Measurements from ENCODE around the gene CD164. TPM values are rescaled to one million over a fixed set of nuclear protein-coding genes. Genes with fewer than 3 reads are reported as not detected.

Gene CD164
- 258 and 262 TPM in 2 replicates for total RNA-seq
- long read RNA-seq, full-length matches to known transcripts: 1,726 of 1,775 reads
- long read RNA-seq, partial matches to known transcripts: 2 of 1,775 reads
- long read RNA-seq, other reads (novel, unspliced or antisense): 47 of 1,775 reads

- H3K36me3 Mint-ChIP-seq (ENCODE audit: insufficient read depth): peaks cover 11% of the 10 kb centered on the region
- peak within 1 kb of the TSS; percentile 90 for H3K4me3 Mint-ChIP-seq (ENCODE audit: low read depth)
- no peaks in the 10 kb centered on the region for H3K9me3 Mint-ChIP-seq (ENCODE audit: low read depth)
- H3K27ac Mint-ChIP-seq: peak within 1 kb of the TSS; percentile 100
- H3K4me1 Mint-ChIP-seq (ENCODE audit: low read depth): peaks cover 37% of the 10 kb centered on the region
- H3K27me3 Mint-ChIP-seq: no peaks in the 10 kb centered on the region
- peak; percentile 87 for DNase-seq (ENCODE audit: low spot score, unreplicated experiment)
- no peak for TF ChIP-seq CTCF (IDR thresholded peaks at IDR 0.05; ENCODE audit: unreplicated experiment)
Measured at GRCh38 chr6:109381747-109382575, at the start of gene CD164. CD164 (minus strand) TSS chr6:109382467; CDS start chr6:109382378, 89 bp downstream.

GRCh38 chr6:109429496-109429895 lies 47.2 kb upstream of the CD164 start:
- Mint-ChIP-seq H3K4me1 (ENCODE audit: low read depth) (peaks cover 6% of the 10 kb centered on the region), H3K27ac (no peak overlapping the region), H3K9me3 (ENCODE audit: low read depth) (no peaks in the 10 kb centered on the region), H3K4me3 (ENCODE audit: low read depth) (no peak overlapping the region), H3K27me3 (no peaks in the 10 kb centered on the region), H3K36me3 (ENCODE audit: insufficient read depth) (no peaks in the 10 kb centered on the region)
- no peak for TF ChIP-seq CTCF (IDR thresholded peaks at IDR 0.05; ENCODE audit: unreplicated experiment)
- DNase-seq (ENCODE audit: low spot score, unreplicated experiment): no peak

- H3K36me3 Mint-ChIP-seq (ENCODE audit: insufficient read depth): peaks cover 2% of the 10 kb centered on the region
- peaks cover 8% of the 10 kb centered on the region for H3K4me1 Mint-ChIP-seq (ENCODE audit: low read depth)
- DNase-seq (ENCODE audit: low spot score, unreplicated experiment): no peak
- no peaks in the 10 kb centered on the region for H3K9me3 Mint-ChIP-seq (ENCODE audit: low read depth)
- H3K27ac Mint-ChIP-seq: no peak overlapping the region
- no peaks in the 10 kb centered on the region for H3K27me3 Mint-ChIP-seq
- TF ChIP-seq CTCF (IDR thresholded peaks at IDR 0.05; ENCODE audit: unreplicated experiment): no peak
- no peak overlapping the region for H3K4me3 Mint-ChIP-seq (ENCODE audit: low read depth)
Measured at GRCh38 chr6:109428889-109429477, 46.7 kb upstream of the CD164 start.

GRCh38 chr6:109424946-109425345 lies 42.7 kb upstream of the CD164 start:
- no peak for DNase-seq (ENCODE audit: low spot score, unreplicated experiment)
- H3K9me3 Mint-ChIP-seq (ENCODE audit: low read depth): no peaks in the 10 kb centered on the region
- H3K4me3 Mint-ChIP-seq (ENCODE audit: low read depth): no peak overlapping the region
- peaks cover 4% of the 10 kb centered on the region for H3K4me1 Mint-ChIP-seq (ENCODE audit: low read depth)
- H3K27me3 Mint-ChIP-seq: no peaks in the 10 kb centered on the region
- H3K36me3 Mint-ChIP-seq (ENCODE audit: insufficient read depth): peaks cover 4% of the 10 kb centered on the region
- no peak for TF ChIP-seq CTCF (IDR thresholded peaks at IDR 0.05; ENCODE audit: unreplicated experiment)
- H3K27ac Mint-ChIP-seq: no peak overlapping the region

DNA sequence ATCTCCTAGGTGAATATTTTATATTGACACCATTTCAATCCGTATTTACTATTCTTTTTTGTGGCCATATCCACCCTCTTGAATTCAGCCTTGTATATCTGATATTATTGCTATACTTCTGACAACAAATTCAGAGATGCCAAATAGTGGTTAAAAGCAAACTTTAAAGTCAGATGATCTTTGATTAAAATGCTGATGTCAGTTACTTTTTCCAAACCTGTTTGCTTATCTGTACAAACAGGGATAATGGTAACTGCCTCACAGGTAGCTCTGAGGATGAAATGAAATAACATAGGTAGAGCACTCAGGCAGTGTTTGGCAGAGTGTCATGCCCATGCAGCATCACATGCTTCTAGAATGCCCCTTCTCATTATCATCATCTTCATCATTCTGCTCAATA lies 38.9 kb upstream of the CD164 start:
- no peak for TF ChIP-seq CTCF (IDR thresholded peaks at IDR 0.05; ENCODE audit: unreplicated experiment)
- no peaks in the 10 kb centered on the region for H3K27me3 Mint-ChIP-seq
- no peak overlapping the region for H3K4me3 Mint-ChIP-seq (ENCODE audit: low read depth)
- H3K27ac Mint-ChIP-seq: no peak overlapping the region
- no peak for DNase-seq (ENCODE audit: low spot score, unreplicated experiment)
- H3K9me3 Mint-ChIP-seq (ENCODE audit: low read depth): no peaks in the 10 kb centered on the region
- H3K4me1 Mint-ChIP-seq (ENCODE audit: low read depth): peaks cover 4% of the 10 kb centered on the region
- H3K36me3 Mint-ChIP-seq (ENCODE audit: insufficient read depth): peaks cover 5% of the 10 kb centered on the region
